HG02943 (cell line): ENCODE measurements around the gene SDK1.

Experiments used
- ATAC-seq: cut with Tn5 transposase; IDR thresholded peaks from one replicate; pipeline ENCODE4 v1.9.1; 2021; ENCODE audit warnings: mild to moderate bottlenecking, low read depth, moderate library complexity; ENCODE audit not compliant: unreplicated experiment

Gene SDK1

GRCh38 chr7:4050126-4050660 lies 749.1 kb downstream of the SDK1 start:
- no peak for ATAC-seq

DNA sequence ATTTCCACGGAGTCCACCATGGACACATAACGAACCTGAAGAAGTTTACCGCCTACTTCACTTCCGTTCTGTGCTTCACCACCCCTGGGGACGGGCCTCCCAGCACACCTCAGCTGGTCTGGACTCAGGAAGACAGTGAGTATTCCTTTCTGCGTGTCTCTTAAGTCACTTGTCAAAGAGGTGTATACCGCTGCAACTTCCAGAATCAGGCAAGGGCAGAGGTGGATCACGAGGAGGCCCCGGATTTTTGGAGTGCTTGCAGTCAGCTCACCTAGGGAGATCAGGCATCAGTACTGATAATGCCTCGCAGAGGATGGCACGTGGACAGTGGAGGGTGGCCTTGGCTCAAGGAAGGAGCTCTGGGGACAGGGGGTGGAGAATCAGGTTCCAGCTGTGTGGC lies 750.6 kb downstream of the SDK1 start:
- ATAC-seq = no peak

GRCh38 chr7:4052130-4052529 lies 751.1 kb downstream of the SDK1 start:
- no peak for ATAC-seq

GRCh38 chr7:4054158-4054557 lies 753.1 kb downstream of the SDK1 start:
- ATAC-seq = no peak

GRCh38 chr7:4056552-4057288 lies 755.7 kb downstream of the SDK1 start:
- no peak for ATAC-seq

GRCh38 chr7:4057289-4057616 lies 756.2 kb downstream of the SDK1 start:
- no peak for ATAC-seq

GRCh38 chr7:4058158-4058557 lies 757.1 kb downstream of the SDK1 start:
- no peak for ATAC-seq

DNA sequence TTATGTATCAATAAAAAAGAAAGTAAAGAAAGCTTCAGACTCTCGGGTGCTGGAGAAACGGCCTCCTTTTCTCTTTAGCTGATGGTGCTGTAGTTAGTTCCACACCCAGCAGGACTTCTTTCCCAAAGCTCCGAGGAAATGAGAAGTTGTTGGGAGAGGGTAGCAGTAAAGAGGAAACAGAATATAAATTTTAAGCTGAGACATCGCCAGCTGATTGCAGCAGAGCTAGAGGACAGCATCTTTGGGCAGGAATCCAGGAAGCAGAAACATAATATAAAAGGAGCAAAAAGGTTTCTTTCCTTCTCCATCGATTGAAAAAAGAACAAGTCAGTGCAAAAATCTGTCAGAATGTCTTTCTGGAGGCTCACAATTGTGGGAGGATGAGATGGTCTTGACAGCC lies 764.1 kb downstream of the SDK1 start:
- no peak for ATAC-seq

DNA sequence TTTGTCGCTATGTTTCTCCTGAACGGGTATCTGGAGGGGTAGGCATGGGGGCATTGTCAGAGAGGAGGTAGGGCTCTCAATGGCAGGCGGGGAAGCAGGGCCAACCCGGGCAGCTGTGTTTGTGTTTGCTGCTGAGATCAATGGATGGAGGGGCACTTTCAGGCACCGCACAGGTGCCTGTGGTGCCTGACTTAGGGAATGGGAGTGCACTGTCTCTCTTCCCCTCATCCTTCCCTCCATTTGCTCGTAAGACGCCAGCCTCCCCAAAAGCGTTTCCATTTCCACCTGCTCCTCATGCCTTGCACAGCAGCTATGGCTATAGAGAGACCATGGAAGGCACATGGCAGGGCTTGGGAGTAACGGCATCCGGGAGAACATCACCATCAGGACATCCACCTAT lies 765.2 kb downstream of the SDK1 start:
- no peak for ATAC-seq

DNA sequence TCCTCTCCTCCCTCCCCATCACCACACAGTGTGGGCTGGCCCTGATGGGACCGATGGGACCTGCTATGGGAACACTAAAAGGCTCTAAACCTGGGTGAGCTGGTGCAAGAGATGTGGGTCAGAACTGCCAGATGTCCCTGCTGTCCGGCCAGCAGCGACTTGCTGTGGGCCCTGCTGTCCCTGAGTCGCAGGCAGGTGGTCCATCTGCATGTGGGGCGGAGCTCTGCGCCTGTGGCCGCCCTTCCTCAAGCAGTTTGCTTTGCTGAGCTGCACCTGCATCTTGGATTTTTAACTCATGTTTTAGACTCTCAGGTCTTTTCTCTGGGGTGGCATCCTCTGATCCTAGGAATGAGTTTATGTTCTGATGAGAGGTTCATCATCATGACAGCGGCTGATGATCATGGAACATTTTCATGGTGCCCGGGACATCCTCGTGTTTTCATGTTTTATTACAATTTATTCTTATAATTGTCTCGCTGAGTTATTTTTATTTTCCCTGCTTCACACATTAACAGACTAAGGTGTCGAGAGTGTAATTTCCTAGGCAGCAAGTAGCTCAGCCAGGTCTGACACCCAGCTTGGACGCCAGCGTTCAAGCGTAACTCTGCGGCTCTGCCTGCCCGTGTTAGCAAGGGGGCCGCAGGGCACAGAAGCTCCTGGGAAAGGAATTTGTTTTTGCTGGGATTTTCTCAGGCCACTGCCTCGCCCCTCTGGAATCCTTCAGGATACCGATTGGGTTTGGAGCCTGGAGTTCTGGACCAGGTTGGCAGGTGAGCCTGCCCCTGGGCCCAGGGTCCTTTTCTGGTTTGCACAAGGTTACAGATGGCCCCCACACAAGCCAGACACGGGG lies 765.8 kb downstream of the SDK1 start:
- no peak for ATAC-seq

GRCh38 chr7:4067476-4067760 lies 766.4 kb downstream of the SDK1 start:
- no peak for ATAC-seq

DNA sequence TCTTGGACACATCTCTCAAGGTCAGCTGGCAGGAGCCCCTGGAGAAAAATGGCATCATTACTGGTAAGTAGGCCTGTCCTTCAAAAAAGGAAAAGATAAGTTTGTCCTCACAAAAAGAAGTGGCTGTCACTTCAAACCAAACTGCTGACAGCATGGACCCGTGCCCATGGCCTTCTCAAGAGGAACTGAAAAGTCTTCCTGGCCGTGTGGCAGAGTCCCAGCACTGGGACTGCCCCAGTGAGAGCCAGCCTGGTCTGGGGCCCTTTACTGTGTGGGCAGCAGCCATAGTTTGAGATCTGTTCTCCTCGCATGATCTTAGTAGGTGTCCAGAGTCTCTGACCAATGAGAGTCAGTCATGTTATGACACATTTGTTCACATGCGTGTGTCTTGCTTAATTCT lies 766.8 kb downstream of the SDK1 start:
- no peak for ATAC-seq

DNA sequence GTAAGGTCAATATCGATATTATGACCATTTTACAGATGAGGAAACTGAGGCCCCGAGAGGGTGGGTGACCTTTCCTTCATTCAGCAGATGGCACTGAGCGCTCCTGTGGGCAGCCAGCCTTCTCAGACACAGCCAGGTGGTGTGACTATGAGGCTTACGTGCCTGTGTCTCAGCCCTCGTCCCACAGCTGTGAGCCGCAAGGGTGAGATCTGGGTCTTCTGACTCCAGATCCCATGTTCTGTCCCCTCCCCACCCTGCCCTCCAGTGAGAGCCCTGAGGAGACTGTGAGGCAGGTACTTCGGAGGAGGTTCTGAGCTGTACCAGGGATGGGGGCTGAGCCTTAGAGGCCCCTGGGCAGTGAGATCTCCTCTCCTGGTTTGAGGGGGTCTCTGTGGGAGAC lies 767.2 kb downstream of the SDK1 start:
- no peak for ATAC-seq

DNA sequence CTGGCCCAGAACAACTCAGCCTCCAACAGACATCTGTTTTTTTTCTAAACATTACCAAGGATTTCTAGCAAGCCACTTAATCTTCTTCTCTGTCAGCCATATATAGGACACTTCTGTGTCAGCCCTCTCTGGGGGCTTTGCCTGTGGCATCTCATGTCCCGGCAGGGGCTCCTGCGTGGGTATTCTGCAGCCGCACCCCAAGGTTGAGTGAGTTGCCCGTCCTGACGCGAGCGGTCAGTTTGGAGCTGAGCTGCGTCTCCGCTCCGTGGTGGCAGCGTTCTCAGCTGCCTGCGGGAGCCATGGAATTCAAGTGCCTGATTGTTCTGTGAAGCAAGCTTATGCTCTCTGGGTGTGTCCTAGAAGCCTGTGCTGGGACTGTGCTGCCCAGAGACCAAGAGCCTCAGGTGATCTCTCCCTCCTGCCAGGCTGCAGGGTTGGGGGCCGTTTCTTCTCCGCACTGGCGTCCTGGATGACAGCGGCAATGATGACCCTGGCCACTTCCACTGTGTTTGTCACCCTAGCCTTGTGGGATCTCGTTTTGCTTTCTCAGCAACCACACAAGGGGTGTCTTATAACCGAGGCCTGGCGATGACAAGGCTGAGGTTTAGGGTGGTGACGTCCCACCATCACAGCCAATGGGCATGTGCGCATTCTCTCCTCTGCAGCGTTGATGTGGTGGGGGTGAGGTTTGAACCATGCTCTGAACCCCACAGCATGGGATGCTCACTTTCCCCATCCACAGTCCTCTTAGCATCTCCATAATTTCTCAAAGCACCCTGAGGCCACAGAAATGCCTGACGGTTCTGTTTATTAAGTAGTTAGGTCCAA lies 768.4 kb downstream of the SDK1 start:
- ATAC-seq = no peak

DNA sequence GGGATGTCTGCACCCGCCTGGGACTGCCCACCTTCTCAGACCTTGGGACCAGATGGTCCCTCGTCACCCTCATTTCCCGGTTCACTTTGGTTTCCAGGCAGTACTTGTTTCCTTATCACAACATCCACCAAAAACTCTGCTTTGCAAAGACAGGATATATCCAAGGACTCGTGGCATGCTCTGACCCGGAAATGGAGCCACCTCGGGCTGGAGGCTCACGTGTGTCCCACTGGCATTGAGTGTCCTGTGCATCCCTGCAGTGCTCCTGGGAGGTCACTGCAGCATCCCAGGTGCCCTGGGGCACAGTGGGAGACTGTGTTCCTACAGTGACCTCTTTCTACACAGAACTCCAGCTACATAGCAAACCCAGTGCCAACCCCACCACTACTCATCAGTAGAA lies 769.2 kb downstream of the SDK1 start:
- no peak for ATAC-seq

GRCh38 chr7:4071370-4072058 lies 770.5 kb downstream of the SDK1 start:
- ATAC-seq = no peak

GRCh38 chr7:4072161-4072925 lies 771.3 kb downstream of the SDK1 start:
- ATAC-seq = no peak

- no peak for ATAC-seq
Measured at GRCh38 chr7:4073052-4073451, 772.0 kb downstream of the SDK1 start.

DNA sequence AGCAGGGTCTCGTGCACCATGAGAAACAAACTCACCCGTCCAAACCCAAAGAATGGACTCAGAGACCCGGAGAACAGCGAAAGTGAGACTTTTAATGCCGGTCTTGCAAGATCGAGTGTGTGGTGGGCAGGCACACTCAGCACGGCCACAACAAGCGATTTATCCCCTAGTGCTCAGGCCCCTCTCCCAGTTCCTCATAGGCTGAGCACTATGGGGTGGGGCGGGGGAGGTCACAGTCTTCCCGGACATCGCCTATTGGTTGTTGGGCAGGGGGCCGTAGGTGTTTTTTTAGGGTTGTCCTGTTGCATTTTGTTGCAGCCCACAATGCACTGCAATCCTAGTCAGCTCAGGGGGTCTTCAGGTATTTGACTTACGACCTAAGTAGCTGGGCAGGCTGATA lies 772.7 kb downstream of the SDK1 start:
- no peak for ATAC-seq

DNA sequence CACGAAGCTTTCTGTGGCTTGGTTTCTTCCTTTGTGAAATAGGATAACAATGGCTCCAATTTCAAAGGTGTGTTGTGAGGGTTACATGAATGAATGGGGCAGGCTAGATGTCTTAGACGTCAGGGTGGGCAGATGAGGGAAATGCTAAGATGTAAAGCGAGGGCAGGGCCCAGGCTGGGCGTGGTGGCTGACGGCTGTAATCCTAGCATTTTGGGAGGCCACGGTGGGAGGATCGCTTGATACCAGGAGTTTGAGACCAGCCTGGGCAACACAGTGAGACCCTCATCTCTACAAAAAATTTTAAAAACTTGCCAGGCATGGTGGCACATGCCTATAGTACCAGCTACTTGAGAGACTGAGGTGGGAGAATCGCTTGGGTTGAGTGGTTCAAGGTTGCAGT lies 773.4 kb downstream of the SDK1 start:
- no peak for ATAC-seq
